ENCODE data around the gene SZRD1. TPM values are rescaled to one million over a fixed set of nuclear protein-coding genes. Genes with fewer than 3 reads are reported as not detected.
"Not testable (repeated sequence)": the region's sequence is repeated elsewhere in the genome, so short reads cannot be mapped to it uniquely, and the experiment has no call there.

The SZRD1 gene
- total RNA-seq, 2 donors from 2014 or later = 111 to 123 TPM

DNA sequence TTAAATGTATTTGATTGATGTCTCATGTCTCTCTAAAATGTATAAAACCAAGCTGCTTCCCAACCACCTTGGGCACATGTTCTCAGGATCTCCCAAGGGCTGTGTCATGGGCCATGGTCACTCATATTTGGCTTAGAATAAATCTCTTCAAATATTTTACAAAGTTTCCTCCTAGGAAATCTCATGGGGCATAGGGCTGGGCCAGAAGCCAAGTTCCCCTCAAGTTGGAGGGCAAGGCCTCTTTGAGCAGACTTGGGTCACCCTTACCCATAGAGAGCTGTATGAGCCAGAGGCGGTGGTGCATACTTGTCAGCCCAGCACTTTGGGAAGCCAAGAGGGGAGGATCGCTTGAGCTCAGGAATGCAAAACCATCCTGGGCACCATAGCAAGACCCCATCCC lies 12.4 kb upstream of the SZRD1 start:
- no peak for DNase-seq
- no peak for ATAC-seq
- intact Hi-C loops (cut with DNase I, micrococcal nuclease) = loop anchor here in 1 of 2 donors (10.0 kb wide), 1 partner anchor 110 kb away; no protein-coding TSS in a partner anchor

DNA sequence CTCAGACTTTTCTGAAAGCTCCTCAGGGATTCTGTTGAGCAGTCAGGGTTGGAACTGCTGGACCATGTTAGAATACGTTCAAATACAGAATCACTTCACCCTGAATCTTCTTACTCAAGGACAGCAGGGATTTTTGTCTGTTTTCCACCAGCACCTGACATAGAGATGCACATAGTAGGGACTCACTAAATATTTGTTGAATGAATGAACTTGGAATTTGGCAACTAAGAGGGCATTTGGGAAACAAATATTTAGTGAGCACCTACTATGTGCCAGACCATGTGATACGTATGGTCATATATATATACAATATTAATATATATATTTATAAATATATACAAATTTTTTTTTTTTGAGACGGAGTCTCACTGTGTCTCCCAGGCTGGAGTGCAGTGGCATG lies 10.2 kb upstream of the SZRD1 start:
- ATAC-seq (no peak), DNase-seq (no peak)
- intact Hi-C loops (cut with DNase I, micrococcal nuclease) = loop anchor here in 1 of 2 donors (10.0 kb wide), 1 partner anchor 112 kb away; no protein-coding TSS in a partner anchor

DNA sequence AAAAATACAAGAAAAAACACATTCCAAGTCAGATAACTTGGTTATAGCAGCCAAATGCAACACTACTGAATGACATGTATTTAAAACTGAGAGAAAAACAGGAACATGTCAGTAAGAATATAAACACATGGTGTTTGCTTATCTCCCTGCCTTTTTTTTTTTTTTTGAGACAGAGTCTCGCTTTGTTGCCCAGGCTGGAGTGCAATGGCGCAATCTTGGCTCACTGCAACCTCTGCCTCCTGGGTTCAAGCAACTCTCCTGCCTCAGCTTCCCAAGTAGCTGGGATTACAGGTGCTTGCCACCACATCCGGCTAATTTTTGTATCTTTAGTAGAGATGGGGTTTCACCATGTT lies 1.9 kb upstream of the SZRD1 start:
- ATAC-seq; intact Hi-C loops (cut with DNase I, micrococcal nuclease); DNase-seq: not testable (repeated sequence)

DNA sequence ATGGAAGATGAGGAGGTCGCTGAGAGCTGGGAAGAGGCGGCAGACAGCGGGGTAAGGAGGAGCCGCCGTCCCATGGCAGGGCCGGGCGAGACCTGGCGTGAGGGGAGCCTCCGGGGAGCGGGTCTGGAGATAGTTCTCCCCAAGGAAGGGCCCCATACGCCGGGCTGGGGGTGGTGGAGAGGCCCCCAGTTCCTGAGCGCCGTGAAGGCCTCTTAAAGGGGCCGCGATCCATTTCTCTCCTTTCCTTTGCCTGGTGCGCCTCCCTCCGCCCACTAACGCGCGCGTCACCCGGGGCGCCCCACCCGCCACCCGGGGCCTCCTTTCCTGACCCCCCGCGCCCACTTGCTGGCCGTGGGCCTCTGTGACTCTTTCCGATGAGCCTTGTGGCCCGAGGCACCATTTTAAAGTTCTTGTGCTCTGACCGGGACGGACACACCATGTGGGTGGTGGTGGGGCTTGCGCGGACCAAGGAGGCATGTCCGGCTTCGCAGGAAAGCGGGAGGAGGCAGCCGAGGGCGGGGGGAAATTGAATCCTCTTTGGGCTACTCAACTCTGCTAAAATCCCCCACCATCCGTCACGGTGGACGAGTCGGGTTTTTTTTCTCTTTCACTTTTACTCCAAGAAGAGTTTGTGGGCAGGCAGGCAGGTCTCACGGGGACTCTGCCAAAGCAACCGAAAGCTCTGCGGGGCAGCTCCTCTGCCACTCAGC lies 371 bp downstream of the SZRD1 start:
- intact Hi-C loops (cut with DNase I, micrococcal nuclease) = no loop called here
- ATAC-seq = peak; percentile 79
- DNase-seq = peak; percentile 84 to 85

DNA sequence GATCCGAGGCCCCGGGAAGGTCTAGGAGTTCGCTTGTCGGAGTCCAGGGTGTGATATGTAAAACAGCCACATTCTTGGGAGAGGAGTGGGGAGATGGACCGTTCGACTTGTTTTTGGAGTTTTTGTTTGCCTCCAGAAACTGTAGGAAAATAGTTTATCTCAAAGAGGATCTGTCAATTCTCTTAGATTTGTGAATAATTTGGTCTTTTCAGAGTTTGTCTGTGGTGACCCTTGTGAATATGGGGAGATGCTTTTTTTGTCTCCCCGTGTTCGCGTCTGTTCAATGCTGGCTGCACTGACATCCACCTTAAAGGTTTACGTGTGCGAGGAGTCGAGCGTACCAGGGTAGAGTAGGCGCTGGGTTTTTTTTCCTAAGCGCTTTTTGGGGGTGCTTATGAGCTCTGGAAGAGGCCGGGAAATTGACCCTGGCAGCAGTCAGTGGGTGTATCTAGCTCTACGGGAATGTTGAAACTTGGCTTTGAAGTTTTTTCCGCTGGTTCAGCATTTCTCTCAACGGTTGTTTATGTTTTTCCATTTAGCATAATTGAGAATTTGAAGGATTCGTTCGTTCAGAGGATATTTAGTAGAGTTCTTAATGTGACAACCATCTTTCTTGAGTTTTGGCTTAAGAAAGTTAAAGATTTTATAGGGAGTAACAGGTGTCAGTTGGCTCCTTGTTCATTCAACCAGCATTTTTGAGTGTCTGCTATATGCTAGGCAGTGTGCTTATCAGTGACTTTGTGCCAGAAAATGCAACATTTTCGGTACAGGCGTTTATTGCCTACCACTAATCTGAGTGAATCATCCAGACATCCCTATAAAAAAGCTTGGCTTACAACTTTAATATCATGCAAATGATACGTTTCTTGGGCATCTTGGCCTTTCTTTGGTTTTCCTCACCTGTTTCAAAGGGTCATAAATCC lies 1.2 kb downstream of the SZRD1 start:
- peak in 1 of 2 donors; percentile 24 for DNase-seq
- no peak for ATAC-seq
- intact Hi-C loops (cut with DNase I, micrococcal nuclease) = no loop called here

DNA sequence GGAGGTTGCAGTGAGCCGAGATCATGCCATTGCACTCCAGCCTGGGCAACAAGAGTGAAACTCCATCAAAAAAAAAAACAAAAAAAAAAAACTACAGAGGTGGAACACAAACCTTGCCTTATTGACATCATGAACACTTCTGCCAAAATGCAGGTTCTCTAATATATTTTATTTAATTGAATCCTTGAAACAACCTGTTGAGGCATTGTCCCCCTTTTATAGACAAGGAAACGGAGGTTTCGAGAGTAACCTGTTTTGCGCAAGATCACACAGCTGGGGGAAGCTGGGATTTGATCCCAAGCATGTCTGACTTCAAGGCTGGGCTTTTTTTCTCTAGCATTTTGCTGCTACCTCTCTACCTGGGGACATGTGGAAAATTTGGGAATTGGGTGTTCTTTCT lies 2.8 kb downstream of the SZRD1 start:
- intact Hi-C loops (cut with DNase I, micrococcal nuclease) = no loop called here
- DNase-seq (no peak), ATAC-seq (no peak)

DNA sequence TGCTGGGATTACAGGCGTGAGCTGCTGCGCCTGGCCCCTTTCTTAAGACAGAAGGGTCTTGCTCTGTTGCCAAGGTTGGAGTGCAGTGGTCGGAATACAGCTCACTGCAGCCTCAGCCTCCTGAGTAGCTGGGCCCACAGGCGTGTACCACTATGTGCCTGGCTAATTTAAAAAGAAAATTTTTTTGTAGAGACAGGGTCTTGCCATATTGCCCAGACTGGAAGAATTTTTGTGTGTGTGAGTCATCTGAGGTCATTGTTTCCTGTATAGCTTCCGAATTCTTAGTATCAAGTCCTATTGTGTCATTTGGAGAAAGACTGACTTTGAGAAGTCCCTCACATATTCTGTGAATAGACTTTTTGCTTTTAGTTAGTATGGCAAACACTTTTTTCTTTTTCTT lies 4.7 kb downstream of the SZRD1 start:
- intact Hi-C loops (cut with DNase I, micrococcal nuclease) = no loop called here
- DNase-seq (no peak), ATAC-seq (no peak)

DNA sequence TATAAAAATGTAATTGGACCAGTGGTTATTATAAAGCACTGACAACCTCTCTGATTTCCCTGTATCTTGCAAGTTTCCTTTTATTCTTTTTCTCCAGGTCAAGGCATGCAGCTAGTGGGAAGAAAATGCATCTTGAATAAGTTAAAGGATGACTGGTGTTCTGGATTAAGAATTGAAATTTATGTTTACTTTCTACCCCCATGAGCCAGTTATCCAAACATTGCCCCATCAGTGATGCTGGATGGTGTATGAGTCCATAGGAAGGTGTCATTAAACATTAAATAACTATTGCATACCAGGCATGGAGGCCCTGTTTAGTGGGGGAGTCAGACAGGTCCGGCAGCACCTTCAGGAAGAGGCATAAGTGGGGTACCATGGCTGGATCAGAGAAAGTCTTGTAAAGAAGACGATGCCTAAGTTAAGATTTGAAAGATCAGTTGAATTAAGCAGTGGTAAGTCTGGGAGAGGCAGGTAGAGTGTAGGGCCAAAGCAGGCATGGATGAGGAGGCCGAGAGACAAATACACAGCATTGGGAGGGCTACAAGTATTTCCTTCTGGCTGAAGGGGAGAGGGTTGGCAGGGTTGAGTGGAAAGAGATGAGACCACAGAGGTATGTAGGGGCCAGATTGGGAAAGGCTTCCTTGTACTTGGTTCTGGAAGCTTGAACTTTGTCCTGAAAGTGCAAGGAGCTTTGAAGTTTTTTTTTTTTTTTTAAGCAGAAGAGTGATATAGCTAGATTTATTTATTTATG lies 5.7 kb downstream of the SZRD1 start:
- no peak for DNase-seq
- ATAC-seq = peak; percentile 20
- intact Hi-C loops (cut with DNase I, micrococcal nuclease) = no loop called here

DNA sequence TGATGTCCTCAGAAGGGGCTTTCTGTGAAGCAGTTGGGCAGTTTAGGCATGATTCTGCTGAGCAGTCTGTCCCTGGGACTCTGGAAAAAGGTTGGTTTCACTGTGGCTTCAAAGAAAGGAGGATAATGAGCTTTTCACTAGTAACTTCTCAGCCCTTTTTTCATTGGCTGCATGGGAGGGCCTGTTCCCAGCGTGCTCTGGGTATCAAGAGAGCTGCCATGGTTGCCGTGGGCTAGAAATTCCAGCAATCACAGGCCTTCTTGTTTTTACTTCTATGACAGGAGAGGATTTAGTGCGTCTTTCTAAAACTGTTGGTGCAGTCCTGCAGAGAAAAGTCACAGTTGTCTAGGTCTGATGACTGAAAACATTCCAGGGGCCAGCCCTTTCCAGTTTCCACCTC lies 7.2 kb downstream of the SZRD1 start:
- DNase-seq (no peak), ATAC-seq (no peak)
- intact Hi-C loops (cut with DNase I, micrococcal nuclease) = no loop called here

DNA sequence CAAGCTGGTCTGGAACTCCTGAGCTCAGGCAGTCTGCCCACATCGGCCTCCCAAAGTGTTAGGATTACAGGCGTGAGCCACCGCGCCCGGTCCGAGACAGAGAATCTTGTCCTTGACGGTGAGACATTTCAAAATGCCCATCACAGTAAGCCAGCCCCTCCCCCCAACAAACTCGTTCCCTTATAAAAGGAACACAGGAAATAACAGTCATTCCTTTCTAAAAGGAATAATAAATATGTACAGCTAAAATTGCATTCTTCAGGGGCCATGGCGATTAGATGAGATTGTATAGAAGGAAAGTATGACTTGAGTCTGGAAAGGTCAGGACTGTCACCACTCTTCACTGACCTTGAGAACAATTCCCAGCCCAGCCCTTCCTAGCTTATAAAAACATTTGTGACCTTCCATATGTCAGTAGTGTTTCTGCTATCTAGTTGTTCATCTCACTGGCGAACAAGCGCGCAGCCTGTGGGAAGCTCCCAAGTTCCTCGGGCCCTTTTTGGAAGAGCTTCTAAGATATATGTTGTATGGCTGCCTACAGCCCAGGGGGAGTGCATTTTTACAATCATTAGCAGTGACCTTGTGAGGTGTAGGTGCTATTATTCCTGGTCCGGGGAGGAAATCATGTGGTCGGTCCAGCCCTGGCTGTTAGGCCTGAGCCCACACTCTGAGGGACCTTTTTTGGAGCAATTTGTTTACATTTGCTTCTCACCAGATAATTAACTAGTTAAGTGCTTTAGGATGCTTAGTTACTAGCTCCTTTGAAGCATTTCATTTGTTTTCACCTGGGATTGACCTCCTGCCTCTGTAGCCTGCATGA lies 8.7 kb downstream of the SZRD1 start:
- intact Hi-C loops (cut with DNase I, micrococcal nuclease) = no loop called here
- DNase-seq = no peak
- ATAC-seq = peak; percentile 34

DNA sequence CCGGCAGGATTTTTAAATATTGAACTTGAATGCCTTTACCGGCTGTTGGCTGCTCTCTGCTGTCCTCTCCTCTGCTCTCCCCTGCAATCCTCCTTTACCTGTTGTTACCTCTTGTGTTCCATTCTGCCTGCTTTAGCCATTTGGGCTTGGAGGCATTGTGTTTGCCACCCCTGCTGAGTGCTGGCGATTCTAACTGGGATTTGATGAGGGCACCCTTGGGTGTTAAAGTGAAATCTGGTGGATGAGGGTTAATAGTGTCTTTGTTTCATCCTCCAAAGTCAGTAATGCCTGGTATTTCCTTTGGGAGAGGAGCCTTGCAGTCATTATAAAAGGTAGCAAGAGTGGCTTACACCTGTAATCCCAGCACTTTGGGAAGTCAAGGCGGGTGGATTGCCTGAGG lies 9.9 kb downstream of the SZRD1 start:
- intact Hi-C loops (cut with DNase I, micrococcal nuclease) = no loop called here
- ATAC-seq (no peak), DNase-seq (no peak)

DNA sequence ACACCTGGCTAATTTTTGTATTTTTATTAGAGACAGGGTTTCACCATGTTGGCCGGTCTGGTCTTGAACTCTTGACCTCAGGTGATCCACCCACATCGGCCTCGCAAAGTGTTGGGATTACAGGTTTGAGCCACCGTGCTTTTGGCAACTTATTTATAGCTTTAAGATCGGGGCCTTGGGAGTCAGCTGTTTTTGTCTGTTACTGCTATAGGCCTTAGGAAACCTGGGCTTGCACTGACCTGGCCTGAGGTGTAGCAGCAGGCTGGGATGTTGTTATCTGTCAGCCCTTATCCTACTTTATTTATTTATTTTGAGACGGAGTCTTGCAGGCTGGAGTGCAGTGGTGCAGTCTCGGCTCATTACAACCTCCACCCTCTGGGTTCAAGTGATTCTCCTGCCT lies 11.4 kb downstream of the SZRD1 start:
- no peak for DNase-seq
- intact Hi-C loops (cut with DNase I, micrococcal nuclease) = no loop called here
- ATAC-seq = no peak

DNA sequence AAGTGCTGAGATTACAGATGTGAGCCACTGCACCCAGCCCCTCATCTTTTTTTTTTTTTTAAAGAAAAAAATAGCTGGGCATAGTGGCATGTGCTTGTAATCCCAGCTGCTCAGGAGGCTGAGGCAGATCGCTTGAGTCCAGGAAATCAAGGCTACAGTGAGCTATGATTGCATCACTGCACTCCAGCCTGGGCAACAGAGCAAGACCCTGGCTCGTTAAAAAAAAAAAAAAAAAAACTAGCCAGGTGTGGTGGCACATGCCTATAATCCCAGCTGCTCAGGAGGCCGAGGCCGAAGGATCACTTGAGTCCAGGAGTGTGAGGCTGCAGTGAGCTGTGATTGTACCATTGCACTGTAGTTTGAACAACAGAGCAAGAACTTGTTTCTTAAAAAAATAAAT lies 13.8 kb downstream of the SZRD1 start:
- no peak for DNase-seq
- intact Hi-C loops (cut with DNase I, micrococcal nuclease) = no loop called here
- ATAC-seq = no peak

DNA sequence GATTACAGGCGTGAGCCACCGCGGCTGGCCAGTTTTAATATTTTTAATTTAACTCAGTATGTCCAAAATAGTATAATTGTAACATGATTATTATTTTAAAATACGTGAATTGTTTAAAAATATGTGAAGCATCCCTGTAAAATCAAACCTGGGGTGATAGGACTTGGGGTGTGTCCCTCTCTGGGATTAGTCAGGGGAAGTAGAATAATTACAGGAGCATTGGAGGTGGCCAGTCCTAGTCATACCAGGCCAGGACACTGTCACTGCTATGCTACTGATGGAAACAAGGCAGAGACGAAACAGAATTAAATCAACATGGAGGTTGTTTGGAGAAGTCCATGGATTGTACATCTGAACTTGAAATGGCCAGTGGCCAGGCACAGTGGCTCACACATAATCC lies 16.8 kb downstream of the SZRD1 start:
- ATAC-seq = no peak
- no peak for DNase-seq
- intact Hi-C loops (cut with DNase I, micrococcal nuclease) = no loop called here

DNA sequence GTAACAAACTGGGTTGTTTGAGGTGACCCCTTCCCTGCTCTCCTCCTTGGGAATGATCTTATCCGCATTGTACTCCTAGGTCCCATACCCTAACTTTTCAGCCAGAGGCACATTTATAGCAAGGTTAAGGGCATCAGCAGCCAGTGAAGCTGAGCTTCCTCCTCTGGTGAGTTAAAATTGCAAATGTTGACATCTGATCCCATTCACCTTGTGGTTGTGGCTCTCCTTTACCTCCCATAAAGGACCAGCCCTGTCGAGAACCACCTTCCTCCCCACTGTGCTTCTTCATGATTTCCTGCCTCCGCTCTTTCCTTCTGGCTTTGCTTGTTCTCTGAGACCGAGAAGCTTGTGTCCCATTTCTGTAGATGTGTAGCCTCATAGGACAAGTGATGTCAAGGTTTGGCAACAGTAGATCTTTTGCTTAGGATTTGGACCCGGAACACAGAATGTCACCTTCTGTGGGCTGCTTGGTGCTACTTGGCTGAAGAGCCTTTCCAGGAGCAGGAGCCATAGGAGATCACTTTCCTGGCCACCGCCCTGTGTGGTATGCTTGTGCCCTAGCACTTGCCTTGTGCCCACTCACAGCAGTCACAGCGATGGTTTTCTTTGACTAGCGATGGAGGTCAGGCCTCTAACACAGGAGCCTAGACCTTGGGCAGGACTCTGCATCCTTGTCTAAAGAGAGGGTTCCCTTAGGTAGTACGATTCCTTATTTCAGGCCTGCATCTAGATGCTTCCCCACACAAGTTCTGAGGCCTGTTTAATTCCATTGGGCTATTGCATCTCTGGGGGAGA lies 18.8 kb downstream of the SZRD1 start:
- DNase-seq (no peak), ATAC-seq (no peak)
- intact Hi-C loops (cut with DNase I, micrococcal nuclease) = no loop called here

DNA sequence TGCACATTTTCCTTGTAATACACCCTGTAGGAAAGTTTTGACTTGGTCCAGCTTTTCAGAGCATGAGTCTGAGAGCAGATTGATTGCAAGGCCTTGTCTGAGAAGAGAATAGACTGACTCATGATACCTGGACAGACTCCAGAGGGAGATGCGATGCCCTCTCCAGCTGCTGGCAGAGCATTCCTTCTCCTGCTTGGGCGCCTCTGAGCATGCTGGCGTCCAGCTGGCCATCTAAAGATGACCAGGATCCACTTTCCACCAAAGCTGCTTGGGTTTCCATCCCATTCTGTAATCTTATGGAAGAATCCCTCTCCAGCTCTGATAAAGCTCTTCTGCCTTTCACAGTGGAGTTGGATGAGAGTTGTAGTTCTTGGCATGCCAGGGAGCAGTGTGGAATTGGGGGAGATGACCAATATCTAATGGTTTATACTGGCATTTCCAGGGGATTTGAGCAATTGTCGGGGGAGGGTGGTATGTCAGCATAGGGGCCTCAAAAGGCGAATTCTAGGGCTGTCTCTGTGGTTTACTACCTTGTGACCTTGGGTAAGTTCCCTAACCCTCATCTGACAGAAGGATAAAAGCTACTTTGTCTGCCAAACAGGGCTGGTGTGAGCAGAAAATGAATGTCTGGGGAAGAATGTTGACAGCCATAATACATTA lies 19.5 kb downstream of the SZRD1 start:
- intact Hi-C loops (cut with DNase I, micrococcal nuclease) = no loop called here
- ATAC-seq (peak; percentile 13), DNase-seq (no peak)

Measured in left colon (tissue), 2 donors.